ENCODE measurements around the gene LTB4R. TPM values are rescaled to one million over a fixed set of nuclear protein-coding genes. Genes with fewer than 3 reads are reported as not detected.

Gene LTB4R
- 3.9 to 6.3 TPM (median 5.2 TPM) in 5 replicates for total RNA-seq (2022; extraction: Qiagen RNA extraction; ENCODE audit: low read depth)

DNA sequence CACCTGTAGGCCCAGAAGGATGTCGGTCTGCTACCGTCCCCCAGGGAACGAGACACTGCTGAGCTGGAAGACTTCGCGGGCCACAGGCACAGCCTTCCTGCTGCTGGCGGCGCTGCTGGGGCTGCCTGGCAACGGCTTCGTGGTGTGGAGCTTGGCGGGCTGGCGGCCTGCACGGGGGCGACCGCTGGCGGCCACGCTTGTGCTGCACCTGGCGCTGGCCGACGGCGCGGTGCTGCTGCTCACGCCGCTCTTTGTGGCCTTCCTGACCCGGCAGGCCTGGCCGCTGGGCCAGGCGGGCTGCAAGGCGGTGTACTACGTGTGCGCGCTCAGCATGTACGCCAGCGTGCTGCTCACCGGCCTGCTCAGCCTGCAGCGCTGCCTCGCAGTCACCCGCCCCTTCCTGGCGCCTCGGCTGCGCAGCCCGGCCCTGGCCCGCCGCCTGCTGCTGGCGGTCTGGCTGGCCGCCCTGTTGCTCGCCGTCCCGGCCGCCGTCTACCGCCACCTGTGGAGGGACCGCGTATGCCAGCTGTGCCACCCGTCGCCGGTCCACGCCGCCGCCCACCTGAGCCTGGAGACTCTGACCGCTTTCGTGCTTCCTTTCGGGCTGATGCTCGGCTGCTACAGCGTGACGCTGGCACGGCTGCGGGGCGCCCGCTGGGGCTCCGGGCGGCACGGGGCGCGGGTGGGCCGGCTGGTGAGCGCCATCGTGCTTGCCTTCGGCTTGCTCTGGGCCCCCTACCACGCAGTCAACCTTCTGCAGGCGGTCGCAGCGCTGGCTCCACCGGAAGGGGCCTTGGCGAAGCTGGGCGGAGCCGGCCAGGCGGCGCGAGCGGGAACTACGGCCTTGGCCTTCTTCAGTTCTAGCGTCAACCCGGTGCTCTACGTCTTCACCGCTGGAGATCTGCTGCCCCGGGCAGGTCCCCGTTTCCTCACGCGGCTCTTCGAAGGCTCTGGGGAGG lies at the start of gene LTB4R:
TSS of gene LTB4R (plus strand) at position 857 of the 959 bp plus-strand sequence. CDS start 4,150 bp downstream, outside the sequence.

GRCh38 chr14:24262821-24263733 lies 48.2 kb upstream of the LTB4R start, which contains the start of gene TGM1:
Gene TGM1, minus strand, starts transcription at chr14:24263177. Its CDS starts 825 bp downstream, at chr14:24262352.

GRCh38 chr14:24271134-24271833 lies 40.0 kb upstream of the LTB4R start, which contains the start of gene RABGGTA:
Gene RABGGTA, minus strand, starts transcription at chr14:24271597. Its CDS starts 482 bp downstream, at chr14:24271115.

GRCh38 chr14:24299255-24300191 lies 11.8 kb upstream of the LTB4R start, which contains the start of the genes DHRS1 and NOP9:
Gene DHRS1, minus strand, starts transcription at chr14:24299780. Its CDS starts 674 bp downstream, at chr14:24299106.
Gene NOP9, plus strand, starts transcription at chr14:24299850. Its CDS starts 105 bp downstream, at chr14:24299955.

GRCh38 chr14:24307575-24308341 lies 3.5 kb upstream of the LTB4R start, which contains the start of gene CIDEB:
Gene CIDEB, minus strand, starts transcription at chr14:24307977. Its CDS starts 119 bp downstream, at chr14:24307858.

DNA sequence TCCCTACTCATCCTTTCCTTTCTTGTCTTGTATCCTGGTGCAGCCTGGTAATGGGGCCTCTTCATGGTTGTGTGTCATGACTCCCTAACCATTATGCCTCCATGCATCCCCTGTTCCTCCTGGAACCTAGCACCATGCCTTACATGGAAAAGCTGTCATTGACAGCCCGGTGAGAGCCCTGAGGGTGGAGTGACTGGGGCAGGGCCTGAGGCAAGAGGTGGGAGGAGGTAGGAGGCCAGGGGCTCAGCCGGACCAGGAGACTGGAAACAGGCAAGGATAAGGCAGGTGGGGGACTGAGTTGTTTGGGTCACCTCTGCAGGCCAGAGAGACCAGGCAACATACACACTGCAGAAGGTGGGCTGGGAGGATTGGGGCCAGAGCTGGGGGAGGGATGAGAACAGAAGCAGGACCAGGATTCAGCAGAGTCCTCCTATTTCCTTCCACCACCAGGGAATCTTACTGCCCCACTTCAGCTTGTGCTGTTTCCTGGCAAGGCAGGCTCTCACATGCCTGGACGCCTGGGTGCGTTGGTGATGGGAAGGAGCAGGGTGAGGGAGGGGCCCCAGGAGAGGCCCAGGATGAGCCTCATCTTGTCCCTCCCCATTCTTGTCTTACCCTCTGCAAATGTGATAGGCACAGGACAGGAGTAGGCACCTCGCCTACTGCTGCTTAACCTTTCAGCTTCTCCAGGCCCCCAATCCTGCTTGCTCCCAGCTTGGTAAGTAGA lies 1.6 kb upstream of the LTB4R start, which contains the start of gene LTB4R2:
TSS of gene LTB4R2 (plus strand) at position 603 of the 727 bp plus-strand sequence. CDS start 525 bp downstream, outside the sequence.

DNA sequence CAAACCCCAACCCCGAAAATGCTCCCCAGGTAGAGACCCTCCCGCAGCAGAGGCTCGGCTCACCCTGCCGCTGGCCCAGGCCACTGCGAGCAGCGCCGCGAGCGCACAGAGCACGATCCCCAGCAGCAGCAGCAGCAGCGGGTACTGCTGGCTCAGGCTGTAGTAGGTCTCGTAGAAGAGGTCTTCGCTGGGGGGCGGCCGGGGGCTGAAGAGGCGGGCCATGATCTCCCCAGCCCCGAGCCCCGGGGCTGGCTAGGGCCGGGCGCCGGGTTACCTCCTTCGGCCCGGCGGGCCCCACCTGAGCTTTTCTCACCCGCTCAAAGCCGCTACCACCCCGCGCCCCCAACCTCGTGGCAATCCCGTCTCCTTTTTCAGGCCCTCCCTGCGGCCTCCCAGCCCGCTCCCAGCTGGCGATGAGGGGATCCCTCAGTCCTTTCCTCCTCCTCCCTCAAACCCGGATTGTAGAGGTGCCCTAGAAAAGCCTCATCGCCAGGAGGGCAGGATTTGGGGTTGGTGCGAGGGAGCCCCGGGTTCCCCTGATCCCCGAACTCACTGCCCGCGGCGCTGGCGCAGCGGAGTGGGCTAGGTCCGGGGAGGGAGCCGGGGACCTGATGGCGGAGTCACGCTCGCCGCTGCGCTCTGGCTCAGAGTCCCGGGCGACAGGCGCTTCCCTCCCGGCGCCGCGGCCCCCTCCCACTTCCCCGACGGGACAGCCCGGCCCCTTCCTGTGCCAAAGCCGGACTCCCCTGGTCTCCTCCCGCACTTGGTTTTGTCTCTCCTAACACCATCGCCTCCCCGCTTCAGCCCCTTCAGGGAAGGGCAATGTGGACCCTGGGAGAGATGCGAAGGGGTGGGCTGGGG lies 23.4 kb downstream of the LTB4R start, which contains the start of gene ADCY4:
TSS of gene ADCY4 (minus strand) at position 641 of the 861 bp plus-strand sequence. CDS start at position 222, 419 bp downstream.

GRCh38 chr14:24339284-24340151 lies 28.2 kb downstream of the LTB4R start, which contains the start of gene RIPK3:
Gene RIPK3, minus strand, starts transcription at chr14:24339991. Its CDS starts 165 bp downstream, at chr14:24339826.

Other genes with a start within 250 kb of the LTB4R start
- gene CPNE6, start 239.9 kb upstream of the LTB4R start, total RNA-seq (2022; extraction: Qiagen RNA extraction; ENCODE audit: low read depth), result 0.06 to 0.16 TPM (median 0.15 TPM) in 3 of 5 replicates, not detected in the others
- 18.0 to 23.5 TPM (median 19.5 TPM) in 5 replicates for gene PCK2, start 217.2 kb upstream of the LTB4R start, total RNA-seq (2022; extraction: Qiagen RNA extraction; ENCODE audit: low read depth)
- 19.4 to 22.8 TPM (median 20.8 TPM) in 5 replicates for gene DCAF11, start 196.7 kb upstream of the LTB4R start, total RNA-seq (2022; extraction: Qiagen RNA extraction; ENCODE audit: low read depth)
- gene NRL, start 196.6 kb upstream of the LTB4R start, total RNA-seq (2022; extraction: Qiagen RNA extraction; ENCODE audit: low read depth), result 0.75 to 1.1 TPM (median 1.0 TPM) in 5 replicates
- gene FITM1, start 180.8 kb upstream of the LTB4R start, total RNA-seq (2022; extraction: Qiagen RNA extraction; ENCODE audit: low read depth), result 0.17 TPM in 2 of 5 replicates, not detected in the others
- gene PSME1, start 175.3 kb upstream of the LTB4R start, total RNA-seq (2022; extraction: Qiagen RNA extraction; ENCODE audit: low read depth), result 157 to 192 TPM (median 167 TPM) in 5 replicates
- 47.8 to 65.7 TPM (median 59.1 TPM) in 5 replicates for gene EMC9, start 169.9 kb upstream of the LTB4R start, total RNA-seq (2022; extraction: Qiagen RNA extraction; ENCODE audit: low read depth)
- gene PSME2, start 164.9 kb upstream of the LTB4R start, total RNA-seq (2022; extraction: Qiagen RNA extraction; ENCODE audit: low read depth), result 161 to 196 TPM (median 170 TPM) in 5 replicates
- gene RNF31, start 164.0 kb upstream of the LTB4R start, total RNA-seq (2022; extraction: Qiagen RNA extraction; ENCODE audit: low read depth), result 20.9 to 32.8 TPM (median 29.5 TPM) in 5 replicates
- gene IRF9, start 150.2 kb upstream of the LTB4R start, total RNA-seq (2022; extraction: Qiagen RNA extraction; ENCODE audit: low read depth), result 15.3 to 20.5 TPM (median 18.1 TPM) in 5 replicates
- 3.5 to 5.5 TPM (median 5.2 TPM) in 5 replicates for gene REC8, start 139.4 kb upstream of the LTB4R start, total RNA-seq (2022; extraction: Qiagen RNA extraction; ENCODE audit: low read depth)
- gene IPO4, start 122.7 kb upstream of the LTB4R start, total RNA-seq (2022; extraction: Qiagen RNA extraction; ENCODE audit: low read depth), result 71.7 to 83.4 TPM (median 76.3 TPM) in 5 replicates
- 63.4 to 67.1 TPM (median 65.5 TPM) in 5 replicates for gene TM9SF1, start 116.1 kb upstream of the LTB4R start, total RNA-seq (2022; extraction: Qiagen RNA extraction; ENCODE audit: low read depth)
- gene TSSK4, start 105.8 kb upstream of the LTB4R start, total RNA-seq (2022; extraction: Qiagen RNA extraction; ENCODE audit: low read depth), result not detected in 5 replicates
- 76.1 to 96.4 TPM (median 81.8 TPM) in 5 replicates for gene CHMP4A, start 98.0 kb upstream of the LTB4R start, total RNA-seq (2022; extraction: Qiagen RNA extraction; ENCODE audit: low read depth)
- gene MDP1, start 95.4 kb upstream of the LTB4R start, total RNA-seq (2022; extraction: Qiagen RNA extraction; ENCODE audit: low read depth), result 28.4 to 32.8 TPM (median 30.6 TPM) in 5 replicates
- 438 to 493 TPM (median 454 TPM) in 5 replicates for gene NEDD8, start 79.1 kb upstream of the LTB4R start, total RNA-seq (2022; extraction: Qiagen RNA extraction; ENCODE audit: low read depth)
- gene GMPR2, start 78.6 kb upstream of the LTB4R start, total RNA-seq (2022; extraction: Qiagen RNA extraction; ENCODE audit: low read depth), result 55.3 to 62.7 TPM (median 61.5 TPM) in 5 replicates
- gene TINF2, start 68.9 kb upstream of the LTB4R start, total RNA-seq (2022; extraction: Qiagen RNA extraction; ENCODE audit: low read depth), result 31.8 to 38.3 TPM (median 37.1 TPM) in 5 replicates
- 0.81 to 1.5 TPM (median 1.2 TPM) in 5 replicates for gene TGM1, start 48.3 kb upstream of the LTB4R start, total RNA-seq (2022; extraction: Qiagen RNA extraction; ENCODE audit: low read depth)
- 16.1 to 17.8 TPM (median 17.2 TPM) in 5 replicates for gene RABGGTA, start 39.9 kb upstream of the LTB4R start, total RNA-seq (2022; extraction: Qiagen RNA extraction; ENCODE audit: low read depth)
- gene DHRS1, start 11.7 kb upstream of the LTB4R start, total RNA-seq (2022; extraction: Qiagen RNA extraction; ENCODE audit: low read depth), result 8.1 to 13.1 TPM (median 10.3 TPM) in 5 replicates
- gene NOP9, start 11.7 kb upstream of the LTB4R start, total RNA-seq (2022; extraction: Qiagen RNA extraction; ENCODE audit: low read depth), result 14.8 to 17.6 TPM (median 16.2 TPM) in 5 replicates
- gene CIDEB, start 3.5 kb upstream of the LTB4R start, total RNA-seq (2022; extraction: Qiagen RNA extraction; ENCODE audit: low read depth), result 0.17 to 0.72 TPM (median 0.19 TPM) in 5 replicates
- 2.8 to 5.1 TPM (median 4.4 TPM) in 5 replicates for gene LTB4R2, start 1.4 kb upstream of the LTB4R start, total RNA-seq (2022; extraction: Qiagen RNA extraction; ENCODE audit: low read depth)
- not detected in 5 replicates for gene ADCY4, start 23.6 kb downstream of the LTB4R start, total RNA-seq (2022; extraction: Qiagen RNA extraction; ENCODE audit: low read depth)
- gene RIPK3, start 28.5 kb downstream of the LTB4R start, total RNA-seq (2022; extraction: Qiagen RNA extraction; ENCODE audit: low read depth), result not detected in 5 replicates
- 0.06 to 0.47 TPM (median 0.31 TPM) in 3 of 5 replicates, not detected in the others for gene NFATC4, start 56.7 kb downstream of the LTB4R start, total RNA-seq (2022; extraction: Qiagen RNA extraction; ENCODE audit: low read depth)
- 0.25 to 0.34 TPM (median 0.26 TPM) in 5 replicates for gene NYNRIN, start 87.5 kb downstream of the LTB4R start, total RNA-seq (2022; extraction: Qiagen RNA extraction; ENCODE audit: low read depth)
- 1.0 to 1.7 TPM (median 1.2 TPM) in 5 replicates for gene CBLN3, start 118.2 kb downstream of the LTB4R start, total RNA-seq (2022; extraction: Qiagen RNA extraction; ENCODE audit: low read depth)
- 23.4 to 28.8 TPM (median 27.6 TPM) in 5 replicates for gene KHNYN, start 118.5 kb downstream of the LTB4R start, total RNA-seq (2022; extraction: Qiagen RNA extraction; ENCODE audit: low read depth)
- gene SDR39U1, start 131.3 kb downstream of the LTB4R start, total RNA-seq (2022; extraction: Qiagen RNA extraction; ENCODE audit: low read depth), result 42.3 to 50.6 TPM (median 48.6 TPM) in 5 replicates
- not detected in 5 replicates for gene CMA1, start 196.8 kb downstream of the LTB4R start, total RNA-seq (2022; extraction: Qiagen RNA extraction; ENCODE audit: low read depth)

Data from A549 treated with GW870086 at 1 μM for 4 hours (cell line).